GM12873 (cell line): Measurements from ENCODE around the gene UFSP1.

Experiments used
- TF ChIP-seq, protein P1 (sequence below): IDR thresholded peaks from 2 replicates; pipeline ENCODE4 v1.5.1; 2012; ENCODE audit warnings: low read depth, mild to moderate bottlenecking, moderate library complexity, low read length, control low read depth; ENCODE audit not compliant: insufficient read depth; ENCODE audit errors: missing control alignments

The UFSP1 gene

DNA sequence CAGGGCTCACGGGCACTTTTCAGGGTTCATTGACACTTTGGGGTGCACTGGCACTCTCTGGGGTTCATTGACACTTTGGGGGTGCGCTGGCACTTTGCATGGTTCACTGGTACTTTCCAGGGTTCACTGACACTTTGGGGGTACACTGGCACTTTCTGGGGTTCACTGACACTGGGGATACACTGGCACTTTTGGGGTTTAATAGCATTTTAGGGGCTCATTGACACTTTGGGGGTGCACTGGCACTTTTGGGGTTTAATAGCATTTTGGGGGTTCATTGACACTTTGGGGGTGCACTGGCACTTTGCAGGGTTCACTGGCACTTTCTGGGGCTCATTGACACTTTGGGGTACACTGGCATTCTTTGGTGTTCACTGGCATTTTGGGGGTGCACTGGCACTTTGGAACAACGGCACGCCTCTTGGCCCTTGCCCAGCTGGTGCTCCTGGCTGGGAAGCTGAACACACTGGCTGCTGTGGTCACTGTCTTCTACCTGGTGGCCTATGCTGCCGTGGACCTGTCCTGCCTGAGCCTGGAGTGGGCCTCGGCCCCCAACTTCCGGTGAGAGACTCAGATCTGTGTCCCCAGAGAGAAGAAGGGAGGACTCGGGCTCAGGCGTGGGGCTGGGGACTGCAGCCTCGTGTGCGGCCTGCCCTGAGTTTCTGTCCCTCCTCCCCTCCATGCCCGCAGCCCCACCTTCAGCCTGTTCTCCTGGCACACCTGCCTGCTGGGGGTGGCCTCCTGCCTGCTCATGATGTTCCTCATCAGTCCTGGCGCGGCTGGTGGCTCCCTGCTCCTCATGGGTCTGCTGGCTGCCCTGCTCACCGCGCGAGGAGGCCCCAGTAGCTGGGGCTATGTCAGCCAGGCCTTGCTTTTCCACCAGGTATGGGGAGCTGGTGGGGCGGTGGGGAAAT is 28.6 kb downstream of the UFSP1 start:
- TF ChIP-seq, protein P1, sequence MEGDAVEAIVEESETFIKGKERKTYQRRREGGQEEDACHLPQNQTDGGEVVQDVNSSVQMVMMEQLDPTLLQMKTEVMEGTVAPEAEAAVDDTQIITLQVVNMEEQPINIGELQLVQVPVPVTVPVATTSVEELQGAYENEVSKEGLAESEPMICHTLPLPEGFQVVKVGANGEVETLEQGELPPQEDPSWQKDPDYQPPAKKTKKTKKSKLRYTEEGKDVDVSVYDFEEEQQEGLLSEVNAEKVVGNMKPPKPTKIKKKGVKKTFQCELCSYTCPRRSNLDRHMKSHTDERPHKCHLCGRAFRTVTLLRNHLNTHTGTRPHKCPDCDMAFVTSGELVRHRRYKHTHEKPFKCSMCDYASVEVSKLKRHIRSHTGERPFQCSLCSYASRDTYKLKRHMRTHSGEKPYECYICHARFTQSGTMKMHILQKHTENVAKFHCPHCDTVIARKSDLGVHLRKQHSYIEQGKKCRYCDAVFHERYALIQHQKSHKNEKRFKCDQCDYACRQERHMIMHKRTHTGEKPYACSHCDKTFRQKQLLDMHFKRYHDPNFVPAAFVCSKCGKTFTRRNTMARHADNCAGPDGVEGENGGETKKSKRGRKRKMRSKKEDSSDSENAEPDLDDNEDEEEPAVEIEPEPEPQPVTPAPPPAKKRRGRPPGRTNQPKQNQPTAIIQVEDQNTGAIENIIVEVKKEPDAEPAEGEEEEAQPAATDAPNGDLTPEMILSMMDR, result no peak

DNA sequence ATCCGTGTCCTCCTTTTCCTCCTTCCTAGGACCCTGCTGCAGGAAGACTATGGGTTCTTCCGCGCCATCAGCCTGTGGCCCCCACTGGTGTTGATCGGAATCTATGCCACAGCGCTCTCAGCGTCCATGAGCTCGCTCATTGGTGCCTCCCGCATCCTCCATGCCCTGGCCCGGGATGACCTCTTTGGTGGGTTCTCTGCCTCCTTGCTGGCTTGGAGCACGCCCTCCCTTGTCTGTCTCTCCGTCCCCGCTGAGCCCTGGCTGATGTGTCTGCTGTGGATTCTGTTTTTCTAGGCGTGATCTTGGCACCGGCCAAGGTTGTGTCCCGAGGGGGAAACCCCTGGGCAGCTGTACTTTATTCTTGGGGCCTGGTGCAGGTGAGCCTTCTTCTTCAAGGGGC is 29.7 kb downstream of the UFSP1 start:
- TF ChIP-seq, protein P1, result no peak

DNA sequence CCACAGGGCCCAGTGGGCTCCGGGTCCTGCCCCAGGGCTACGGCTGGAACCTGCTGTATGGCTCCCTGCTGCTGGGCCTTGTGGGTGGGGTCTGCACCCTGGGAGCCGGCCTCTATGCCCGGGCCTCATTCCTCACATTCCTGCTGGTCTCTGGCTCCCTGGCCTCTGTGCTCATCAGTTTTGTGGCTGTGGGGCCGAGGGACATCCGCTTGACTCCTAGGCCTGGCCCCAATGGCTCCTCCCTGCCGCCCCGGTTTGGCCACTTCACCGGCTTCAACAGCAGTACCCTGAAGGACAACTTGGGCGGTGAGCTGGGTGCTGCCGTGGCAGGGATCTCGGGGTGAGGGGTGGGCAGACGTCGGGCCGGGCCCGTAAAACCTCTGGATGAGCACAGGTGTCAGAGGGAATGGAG is 32.6 kb downstream of the UFSP1 start:
- TF ChIP-seq, protein P1, result no peak

DNA sequence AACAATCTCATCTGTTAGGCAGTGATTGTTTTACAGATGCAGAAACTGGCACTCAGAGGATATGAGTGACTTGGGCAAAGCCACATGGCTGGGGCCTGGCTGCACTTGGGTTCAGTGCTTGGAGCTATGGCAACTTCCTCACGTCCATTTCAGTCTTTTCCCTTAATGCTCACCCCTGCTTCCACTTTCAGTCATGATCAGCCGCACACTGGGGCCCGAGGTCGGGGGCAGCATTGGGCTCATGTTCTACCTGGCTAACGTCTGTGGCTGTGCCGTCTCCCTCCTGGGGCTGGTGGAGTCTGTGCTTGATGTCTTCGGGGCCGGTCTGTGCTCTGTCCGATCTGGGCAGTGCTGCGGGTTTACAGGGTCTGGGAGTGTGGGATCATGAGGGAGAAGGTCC is 34.0 kb downstream of the UFSP1 start:
- TF ChIP-seq, protein P1, result no peak

DNA sequence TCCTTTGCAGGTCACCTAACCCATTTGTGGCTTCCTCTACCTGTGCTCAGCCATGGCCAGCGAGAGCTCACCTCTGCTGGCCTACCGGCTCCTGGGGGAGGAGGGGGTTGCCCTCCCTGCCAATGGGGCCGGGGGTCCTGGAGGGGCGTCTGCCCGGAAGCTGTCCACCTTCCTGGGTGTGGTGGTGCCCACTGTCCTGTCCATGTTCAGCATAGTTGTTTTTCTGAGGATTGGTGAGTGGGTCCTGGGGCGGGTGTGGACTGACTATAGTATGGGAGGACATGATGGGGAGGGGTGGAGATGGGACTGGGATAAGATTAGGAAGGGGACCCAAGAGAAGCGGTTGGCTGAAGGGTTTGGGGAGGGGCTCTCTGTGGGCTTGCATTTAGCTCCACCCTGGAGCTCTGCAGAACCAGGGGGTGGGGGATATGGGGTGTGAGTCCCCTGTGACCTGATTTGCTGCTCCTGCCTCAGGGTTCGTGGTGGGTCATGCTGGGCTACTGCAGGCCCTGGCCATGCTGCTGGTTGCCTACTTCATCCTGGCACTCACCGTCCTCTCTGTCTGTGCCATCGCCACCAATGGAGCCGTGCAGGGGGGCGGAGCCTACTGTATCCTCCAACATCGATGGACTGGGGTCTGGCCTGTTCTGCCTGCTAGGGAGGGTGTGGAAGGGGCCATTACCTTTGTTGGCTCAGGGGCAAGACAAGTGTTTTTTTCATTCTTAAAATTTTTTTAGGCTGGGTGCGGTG is 35.2 kb downstream of the UFSP1 start:
- TF ChIP-seq, protein P1, result no peak

DNA sequence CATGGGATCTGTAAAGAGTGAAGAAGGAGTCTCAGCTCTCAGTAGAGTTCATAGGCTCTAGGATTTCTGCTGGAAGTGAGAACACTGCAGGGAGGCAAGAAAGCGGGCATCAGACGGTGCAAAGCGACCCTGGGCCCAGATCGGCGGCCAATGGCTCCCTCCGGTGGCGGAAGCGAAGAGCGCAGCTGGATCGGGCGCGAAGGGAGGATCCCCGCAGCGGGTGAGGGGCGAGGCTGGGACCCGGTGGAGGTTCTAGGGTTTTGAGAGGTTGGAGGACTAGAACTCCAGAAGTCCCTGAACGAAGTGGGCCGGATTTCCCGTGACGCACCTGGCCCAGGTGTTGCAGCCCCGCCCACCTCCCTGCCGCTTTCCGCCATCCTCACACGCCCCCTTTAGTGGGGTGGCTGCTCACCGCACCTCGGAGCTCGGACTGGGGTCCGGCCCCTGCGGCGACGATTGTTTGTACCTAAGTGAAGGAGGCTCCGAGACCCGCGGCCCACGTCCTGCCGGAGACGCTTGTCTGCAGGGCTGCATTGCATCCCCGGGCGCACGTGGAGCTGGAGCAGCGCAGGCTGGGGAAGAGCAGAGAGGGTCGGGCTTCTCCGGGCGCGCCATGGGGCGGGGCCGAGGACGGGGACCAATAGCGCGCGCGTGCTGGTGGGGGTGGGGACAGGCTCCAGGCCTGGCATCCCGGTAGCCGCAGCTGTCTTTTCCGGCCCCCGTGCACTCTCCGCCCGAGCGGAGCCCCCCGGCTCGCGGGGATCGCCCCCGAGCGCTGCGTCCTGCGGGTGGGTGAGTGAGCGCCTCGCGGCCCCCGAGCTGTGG is 37.3 kb downstream of the UFSP1 start, which contains the start of gene SLC12A9:
TSS of gene SLC12A9 (plus strand) at position 666 of the 825 bp plus-strand sequence. CDS start 1,485 bp downstream, outside the sequence.
- TF ChIP-seq, protein P1, result peak; percentile 93
